COR-L47 (cell line): Measurements from ENCODE around the gene RPGRIP1.
"Not testable (repeated sequence)": the region's sequence is repeated elsewhere in the genome, so short reads cannot be mapped to it uniquely, and the experiment has no call there.

Source experiments
- DNase-seq: peaks from one replicate; lab custom pipeline; 2025; lab: John Stamatoyannopoulos, UW

Gene RPGRIP1

GRCh38 chr14:21279783-21280182 is at the start of gene RPGRIP1:
RPGRIP1 (plus strand) TSS chr14:21280083; CDS start chr14:21287977, 7,894 bp downstream.
- DNase-seq = no peak

GRCh38 chr14:21231020-21231652 is 48.7 kb upstream of the RPGRIP1 start:
- DNase-seq = no peak

DNA sequence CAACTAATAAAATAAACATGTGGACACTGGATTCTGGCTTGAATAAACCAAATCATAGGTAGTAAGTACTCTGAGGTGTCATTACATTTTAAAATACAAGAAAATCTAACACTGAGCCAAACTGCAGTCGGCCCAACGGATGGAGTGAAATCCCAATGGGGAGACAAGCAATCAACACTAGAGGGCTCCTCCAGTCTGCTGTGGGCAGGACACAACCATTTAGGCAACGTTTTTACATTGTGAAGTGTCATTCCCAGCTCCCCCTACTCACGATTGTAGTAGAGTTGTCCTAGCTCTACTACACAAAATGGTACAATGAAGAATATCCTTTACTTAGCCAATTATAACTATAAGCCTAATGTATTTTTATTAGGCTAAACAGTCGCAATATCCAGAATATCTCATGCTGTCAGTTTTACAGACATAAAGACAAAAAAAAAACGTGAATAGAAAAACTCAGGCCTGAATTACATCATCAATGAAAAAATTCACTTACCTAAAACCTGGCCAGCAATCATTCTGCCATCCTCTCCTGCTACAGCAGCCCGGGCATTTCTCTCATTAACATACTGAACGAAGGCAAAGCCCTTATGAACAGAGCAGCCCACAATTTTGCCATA is 46.3 kb upstream of the RPGRIP1 start:
- no peak for DNase-seq

GRCh38 chr14:21234112-21234511 is 45.8 kb upstream of the RPGRIP1 start:
- DNase-seq = no peak

DNA sequence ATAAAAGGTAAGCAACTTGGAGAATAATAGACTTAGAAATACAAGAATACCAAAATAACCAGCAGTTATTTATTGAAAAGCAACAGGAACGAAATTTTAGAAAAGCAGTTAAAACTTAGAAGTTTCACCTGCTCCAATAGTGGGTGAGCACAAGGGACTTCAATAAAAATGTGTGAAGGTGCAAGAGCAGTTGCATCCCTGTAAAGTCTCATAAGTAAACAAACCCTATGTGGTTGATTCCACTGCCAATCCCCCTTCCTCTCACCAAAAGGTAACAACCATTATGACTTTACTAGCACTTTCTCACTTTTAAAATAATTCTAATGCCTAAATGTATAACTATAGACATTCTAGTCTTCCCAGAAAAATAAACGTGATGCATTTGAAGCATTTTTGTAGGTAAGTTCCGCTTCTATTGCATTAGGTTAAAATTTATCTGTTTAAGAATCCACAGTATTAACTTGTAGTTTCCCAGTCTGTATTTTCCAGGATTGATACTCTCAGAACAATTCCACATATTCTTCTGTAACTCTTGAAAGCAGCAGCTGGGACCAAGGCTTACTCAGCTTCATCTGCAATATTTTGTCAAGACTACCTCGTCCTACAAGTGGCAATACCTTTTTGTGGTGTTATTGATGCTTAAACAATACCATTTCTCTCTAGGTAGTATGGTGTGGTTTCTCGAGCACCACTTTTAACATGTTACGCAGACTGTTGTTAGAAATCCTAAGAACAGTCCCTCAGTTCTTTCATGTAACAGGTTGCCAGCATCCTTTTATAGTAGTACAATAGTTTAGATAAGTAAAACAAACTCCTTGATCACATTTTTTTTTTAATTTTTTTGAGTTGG is 42.7 kb upstream of the RPGRIP1 start:
- DNase-seq = no peak

DNA sequence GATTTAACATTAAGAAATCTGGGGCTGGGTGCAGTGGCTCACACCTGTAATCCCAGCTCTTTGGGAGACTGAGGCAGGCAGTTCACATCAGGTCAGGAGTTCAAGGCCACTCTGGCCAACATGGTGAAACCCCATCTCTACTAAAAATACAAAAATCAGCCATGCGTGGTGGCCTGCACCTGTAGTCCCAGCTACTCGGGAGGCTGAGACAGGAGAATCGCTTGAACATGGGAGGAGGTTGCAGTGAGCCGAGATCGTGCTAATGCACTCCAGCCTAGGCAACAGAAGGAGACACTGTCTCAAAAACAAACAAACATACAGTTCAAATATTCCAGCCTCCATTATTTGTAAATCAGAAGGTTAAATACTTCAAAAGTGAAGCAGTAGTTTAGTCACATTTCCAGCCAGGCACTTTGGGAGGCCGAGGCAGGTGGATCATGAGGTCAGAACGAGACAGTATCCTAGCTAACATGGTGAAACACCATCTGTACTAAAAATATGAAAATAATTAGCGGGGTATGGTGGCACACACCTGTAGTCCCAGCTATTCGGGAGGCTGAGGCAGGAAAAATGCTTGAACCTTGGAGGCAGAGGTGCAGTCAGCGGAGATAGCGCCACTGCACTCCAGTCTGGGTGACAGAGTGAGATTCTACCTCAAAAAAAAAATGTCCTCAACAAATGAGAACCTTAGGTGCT is 40.9 kb upstream of the RPGRIP1 start:
- no peak for DNase-seq

DNA sequence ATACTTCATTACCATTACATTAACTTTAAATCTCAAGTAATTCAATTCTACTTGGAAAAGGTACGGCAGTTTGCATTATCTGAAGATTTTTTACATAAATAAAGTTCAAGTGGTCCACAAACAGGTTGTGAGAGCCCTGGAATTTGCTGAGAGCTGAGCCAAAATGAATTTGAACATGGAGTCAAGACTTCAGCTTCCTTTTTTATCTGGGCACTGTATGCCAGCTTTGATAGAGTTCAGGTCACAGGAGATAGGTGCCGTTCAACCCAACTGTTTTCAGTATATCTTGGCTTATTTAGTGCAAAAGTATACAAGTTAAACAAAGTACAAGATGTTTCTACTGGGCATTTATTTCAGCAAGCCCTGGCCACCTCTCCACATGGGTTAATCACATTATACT is 39.5 kb upstream of the RPGRIP1 start:
- DNase-seq = no peak

- no peak for DNase-seq
Observed at GRCh38 chr14:21241218-21241819, 38.6 kb upstream of the RPGRIP1 start.

GRCh38 chr14:21244544-21244943 is 35.3 kb upstream of the RPGRIP1 start:
- no peak for DNase-seq

DNA sequence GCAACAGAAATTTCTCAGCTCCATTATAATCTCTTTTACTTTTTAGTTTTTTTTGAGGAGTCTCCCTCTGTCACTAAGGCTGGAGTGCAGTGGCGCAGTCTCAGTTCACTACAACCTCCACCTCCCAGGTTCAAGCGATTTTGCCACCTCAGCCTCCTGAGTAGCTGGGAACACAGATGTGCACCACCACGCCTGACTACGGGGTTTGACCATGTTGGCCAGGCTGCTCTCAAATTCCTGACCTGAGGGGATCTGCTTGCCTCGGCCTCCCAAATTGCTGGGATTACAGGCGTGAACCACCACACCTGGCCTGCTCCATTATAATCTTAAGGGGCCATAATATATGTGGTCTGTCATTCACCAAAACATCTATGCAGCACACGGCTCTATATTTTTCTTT is 34.1 kb upstream of the RPGRIP1 start:
- DNase-seq = no peak

GRCh38 chr14:21248338-21248737 is 31.5 kb upstream of the RPGRIP1 start:
- DNase-seq = no peak

- DNase-seq = no peak
Observed at GRCh38 chr14:21248739-21249411, 31.0 kb upstream of the RPGRIP1 start.

DNA sequence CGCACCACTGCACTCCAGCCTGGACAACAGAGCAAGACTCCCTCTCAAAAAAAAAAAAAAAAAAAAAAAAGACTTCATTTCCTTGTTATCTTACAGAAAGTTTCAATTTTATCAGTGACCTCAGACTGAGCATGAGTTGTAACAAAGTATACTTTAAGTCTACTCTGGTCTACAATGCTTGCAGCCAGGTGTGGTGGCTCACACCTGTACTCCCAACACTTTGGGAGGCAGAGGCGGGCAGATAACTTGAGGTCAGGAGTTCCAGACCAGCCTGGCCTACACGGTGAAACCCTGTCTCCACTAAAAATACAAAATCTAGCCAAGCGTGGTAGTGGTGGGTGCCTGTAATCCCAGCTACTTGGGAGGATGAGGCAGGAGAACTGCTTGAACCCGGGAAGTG is 28.7 kb upstream of the RPGRIP1 start:
- no peak for DNase-seq

GRCh38 chr14:21252149-21252548 is 27.7 kb upstream of the RPGRIP1 start:
- DNase-seq = no peak

GRCh38 chr14:21255385-21256101 is 24.3 kb upstream of the RPGRIP1 start:
- DNase-seq = no peak

DNA sequence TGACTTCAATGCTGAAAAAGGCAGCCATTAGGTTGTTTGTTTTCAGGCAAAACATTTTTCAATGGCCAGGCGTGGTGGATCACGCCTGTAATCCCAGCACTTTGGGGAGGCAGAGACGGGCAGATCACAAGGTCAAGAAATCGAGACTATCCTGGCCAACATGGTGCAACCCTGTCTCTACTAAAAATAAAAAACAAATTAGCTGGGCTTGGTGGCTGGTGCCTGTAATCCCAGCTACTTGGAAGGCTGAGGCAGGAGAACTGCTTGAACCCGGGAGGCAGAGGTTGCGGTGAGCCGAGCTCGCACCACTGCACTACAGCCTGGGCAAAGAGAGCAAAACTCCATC is 23.8 kb upstream of the RPGRIP1 start:
- DNase-seq = not testable (repeated sequence)

- no peak for DNase-seq
Observed at GRCh38 chr14:21256539-21257393, 23.1 kb upstream of the RPGRIP1 start.

GRCh38 chr14:21257394-21257909 is 22.4 kb upstream of the RPGRIP1 start:
- no peak for DNase-seq

GRCh38 chr14:21258005-21258888 is 21.6 kb upstream of the RPGRIP1 start:
- no peak for DNase-seq
